Measurements from ENCODE around the gene PCDH12. TPM values are rescaled to one million over a fixed set of nuclear protein-coding genes. Genes with fewer than 3 reads are reported as not detected.

PCDH12 gene
- total RNA-seq, 2 donors from 2014 or later, result 1.6 to 2.9 TPM

- WGBS, 2 donors, result 34 to 41% methylated on average over 3 of the region's 3 CpGs
- Histone ChIP-seq H3K4me3 (no peak overlapping the region), H3K27ac (no peak overlapping the region), H3K27me3 (no peaks in the 10 kb centered on the region), H3K4me1 (peaks cover 5% of the 10 kb centered on the region), H3K36me3 (replicated peaks in 1 of 2; ENCODE audit: insufficient read depth in 1 of 2, low read depth in 2 of 2) (no peaks in the 10 kb centered on the region), H3K9me3 (no peaks in the 10 kb centered on the region)
- intact Hi-C loops (cut with DNase I), result no loop called here
- DNase-seq (no peak), ATAC-seq (no peak)
- no peak for TF ChIP-seq POLR2A (IDR thresholded peaks at IDR 0.05)
- no peak for TF ChIP-seq CTCF (IDR thresholded peaks at IDR 0.05)
These were observed 5.7 kb upstream of the PCDH12 start for GRCh38 chr5:141963701-141964100.

- WGBS, 2 donors, result 71 to 86% methylated on average over 3 of the region's 3 CpGs
- TF ChIP-seq POLR2A (IDR thresholded peaks at IDR 0.05) (no peak), CTCF (IDR thresholded peaks at IDR 0.05) (no peak)
- ATAC-seq, result no peak
- Histone ChIP-seq H3K4me3 (no peak overlapping the region), H3K9me3 (no peaks in the 10 kb centered on the region), H3K27ac (no peak overlapping the region), H3K27me3 (no peaks in the 10 kb centered on the region), H3K36me3 (replicated peaks in 1 of 2; ENCODE audit: insufficient read depth in 1 of 2, low read depth in 2 of 2) (no peaks in the 10 kb centered on the region), H3K4me1 (no peaks in the 10 kb centered on the region)
- intact Hi-C loops (cut with DNase I), result no loop called here
- no peak for DNase-seq
These were observed 3.5 kb upstream of the PCDH12 start for GRCh38 chr5:141961466-141961865.

- H3K36me3 ChIP-seq (replicated peaks in 1 of 2; ENCODE audit: insufficient read depth in 1 of 2, low read depth in 2 of 2), result no peaks in the 10 kb centered on the region
- no peak for TF ChIP-seq POLR2A (IDR thresholded peaks at IDR 0.05)
- TF ChIP-seq CTCF (IDR thresholded peaks at IDR 0.05), result peak; percentile 64 to 95 (median 89)
- 22 to 23% methylated on average over 14 of the region's 14 CpGs for WGBS, 2 donors
- no peaks in the 10 kb centered on the region for H3K9me3 ChIP-seq
- intact Hi-C loops (cut with DNase I), result no loop called here
- DNase-seq (peak; percentile 88 to 90 (median 89)), ATAC-seq (peak; percentile 91)
- no peak overlapping the region for H3K27ac ChIP-seq
- H3K27me3 ChIP-seq, result no peaks in the 10 kb centered on the region
- no peak overlapping the region for H3K4me3 ChIP-seq
- H3K4me1 ChIP-seq, result no peaks in the 10 kb centered on the region
These were observed 2.7 kb upstream of the PCDH12 start for GRCh38 chr5:141960449-141961323.

- 45 to 51% methylated on average over 10 of the region's 10 CpGs for WGBS, 2 donors
- no peak overlapping the region for H3K27ac ChIP-seq
- ATAC-seq, result no peak
These were observed 2.0 kb upstream of the PCDH12 start for GRCh38 chr5:141960018-141960417.

More at GRCh38 chr5:141960018-141960417, 2.0 kb upstream of the PCDH12 start:
- H3K36me3 ChIP-seq (replicated peaks in 1 of 2; ENCODE audit: insufficient read depth in 1 of 2, low read depth in 2 of 2), result no peaks in the 10 kb centered on the region
- TF ChIP-seq POLR2A (IDR thresholded peaks at IDR 0.05), result no peak
- TF ChIP-seq CTCF (IDR thresholded peaks at IDR 0.05), result peak in 2 of 7 experiments; percentile 6 to 16
- DNase-seq, result no peak
- no peaks in the 10 kb centered on the region for H3K9me3 ChIP-seq
- no peaks in the 10 kb centered on the region for H3K27me3 ChIP-seq
- no peak overlapping the region for H3K4me3 ChIP-seq
- no peaks in the 10 kb centered on the region for H3K4me1 ChIP-seq
- intact Hi-C loops (cut with DNase I), result no loop called here

Measured in body of pancreas (tissue), 4 donors.